KG1 (cell line): ENCODE measurements around the gene GPATCH8.
"Not testable (repeated sequence)": the region's sequence is repeated elsewhere in the genome, so short reads cannot be mapped to it uniquely, and the experiment has no call there.

Source experiments
- DNase-seq: peaks from one replicate; lab custom pipeline; 2025; lab: John Stamatoyannopoulos, UW

The GPATCH8 gene

GRCh38 chr17:44396946-44397345 is 106.3 kb downstream of the GPATCH8 start:
- DNase-seq = no peak

GRCh38 chr17:44394833-44395232 is 108.4 kb downstream of the GPATCH8 start:
- no peak for DNase-seq

- not testable (repeated sequence) for DNase-seq
Measured at GRCh38 chr17:44394112-44394511, 109.1 kb downstream of the GPATCH8 start.

- DNase-seq = peak; percentile 79
Measured at GRCh38 chr17:44390250-44390870, 112.8 kb downstream of the GPATCH8 start.

- peak; percentile 79 for DNase-seq
Measured at GRCh38 chr17:44389723-44390202, 113.4 kb downstream of the GPATCH8 start.

GRCh38 chr17:44389281-44389680 is 113.9 kb downstream of the GPATCH8 start, which contains the start of gene ITGA2B:
Gene ITGA2B (minus strand): TSS chr17:44389649. CDS start chr17:44389473, 176 bp downstream.
- DNase-seq = no peak

DNA sequence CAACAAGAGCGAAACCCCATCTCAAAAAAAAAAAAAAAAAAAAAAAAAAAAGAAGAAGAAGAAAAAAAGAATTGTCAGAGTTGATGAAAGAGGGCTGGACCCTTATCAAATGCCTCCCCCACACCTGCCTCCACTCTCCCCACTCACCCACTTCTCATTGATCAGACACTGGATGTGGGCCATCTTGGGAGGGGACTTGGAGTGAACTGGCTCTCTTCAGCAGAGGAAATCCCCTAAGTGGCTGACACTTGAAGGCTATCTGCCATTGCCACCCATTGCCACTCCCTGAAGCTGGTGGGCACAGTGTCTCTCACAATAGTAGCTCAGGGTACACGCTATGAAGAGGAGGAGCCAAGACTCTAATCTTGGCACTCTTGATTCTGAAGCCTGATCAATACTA is 115.4 kb downstream of the GPATCH8 start:
- no peak for DNase-seq

- DNase-seq = no peak
Measured at GRCh38 chr17:44386182-44386525, 117.1 kb downstream of the GPATCH8 start.

DNA sequence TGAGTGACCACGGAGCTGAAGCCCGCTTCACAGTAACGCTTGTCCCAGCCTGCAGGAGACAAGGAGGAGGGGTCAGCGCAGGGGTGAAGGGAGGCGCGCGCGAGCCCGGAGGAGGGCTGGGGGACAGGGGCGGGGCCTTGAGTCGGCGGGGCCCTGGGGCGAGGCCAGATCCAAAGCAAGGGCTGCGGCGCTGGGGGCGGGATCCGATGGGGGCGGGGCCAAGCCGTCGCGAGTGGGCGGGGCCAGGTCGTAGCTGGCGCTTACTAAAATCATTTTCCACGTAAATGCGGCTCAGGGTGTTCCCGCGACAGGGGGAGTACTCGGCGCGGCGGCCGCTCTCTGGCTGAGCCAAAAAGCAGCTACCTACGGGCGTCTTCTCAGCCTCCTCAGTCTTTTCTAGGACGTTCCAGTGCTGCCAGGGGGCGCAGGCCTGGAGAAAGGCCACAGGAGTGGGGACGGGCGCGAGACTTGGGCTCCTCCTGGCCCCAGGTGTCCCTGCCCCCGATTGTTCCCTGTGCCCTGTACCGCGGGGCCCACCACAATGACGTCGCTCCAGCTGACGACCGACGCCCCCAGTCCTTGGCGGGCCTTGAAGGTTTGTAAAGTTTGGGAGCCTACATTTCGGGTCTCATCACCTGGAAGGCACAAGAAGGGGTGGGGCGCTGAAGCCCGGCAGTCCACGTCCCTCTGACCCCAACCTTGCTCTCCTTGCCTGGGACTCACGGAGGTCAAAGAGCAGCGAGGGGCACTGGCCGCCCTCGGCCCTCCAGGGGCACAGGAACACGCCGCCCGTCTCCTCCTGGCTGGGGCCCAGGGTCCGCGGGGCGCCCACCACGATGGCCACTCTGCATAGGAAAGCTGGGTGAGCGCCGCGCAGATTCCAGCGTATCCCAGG is 117.7 kb downstream of the GPATCH8 start:
- no peak for DNase-seq

- DNase-seq = no peak
Measured at GRCh38 chr17:44384823-44385286, 118.4 kb downstream of the GPATCH8 start.

DNA sequence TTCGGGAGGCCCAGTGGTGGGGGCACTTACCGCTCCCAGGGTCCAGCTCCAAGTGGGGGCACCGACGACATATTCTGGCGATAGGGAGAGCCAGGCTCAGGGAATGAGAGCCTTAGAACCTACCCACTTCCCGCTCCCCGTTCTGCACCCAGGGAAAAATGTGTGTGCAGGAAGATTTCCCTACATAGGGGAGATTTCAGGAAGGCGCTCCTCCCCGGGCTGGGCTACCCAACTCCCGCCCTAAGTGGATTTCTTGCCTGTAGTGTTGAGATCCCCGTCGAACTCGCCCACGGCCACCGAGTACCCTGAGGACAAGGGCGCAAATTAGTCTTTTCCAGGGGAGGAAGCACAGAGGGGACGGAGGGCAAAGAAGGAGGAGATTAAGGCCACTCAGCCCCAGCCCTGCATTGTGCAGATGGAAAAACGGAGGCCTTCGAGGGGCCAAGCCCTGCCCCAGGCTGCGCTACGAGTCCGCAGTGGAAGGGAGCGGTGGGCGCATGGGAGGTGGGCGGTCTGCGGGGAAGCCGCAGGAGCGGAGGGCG is 118.9 kb downstream of the GPATCH8 start:
- DNase-seq = no peak

GRCh38 chr17:44383861-44384260 is 119.3 kb downstream of the GPATCH8 start:
- no peak for DNase-seq

- no peak for DNase-seq
Measured at GRCh38 chr17:44383363-44383762, 119.8 kb downstream of the GPATCH8 start.

GRCh38 chr17:44382917-44383316 is 120.3 kb downstream of the GPATCH8 start:
- no peak for DNase-seq

GRCh38 chr17:44381810-44382305 is 121.3 kb downstream of the GPATCH8 start:
- DNase-seq = no peak

GRCh38 chr17:44380767-44381166 is 122.4 kb downstream of the GPATCH8 start:
- no peak for DNase-seq

- no peak for DNase-seq
Measured at GRCh38 chr17:44379887-44380286, 123.3 kb downstream of the GPATCH8 start.

GRCh38 chr17:44378171-44378705 is 125.0 kb downstream of the GPATCH8 start:
- no peak for DNase-seq

DNA sequence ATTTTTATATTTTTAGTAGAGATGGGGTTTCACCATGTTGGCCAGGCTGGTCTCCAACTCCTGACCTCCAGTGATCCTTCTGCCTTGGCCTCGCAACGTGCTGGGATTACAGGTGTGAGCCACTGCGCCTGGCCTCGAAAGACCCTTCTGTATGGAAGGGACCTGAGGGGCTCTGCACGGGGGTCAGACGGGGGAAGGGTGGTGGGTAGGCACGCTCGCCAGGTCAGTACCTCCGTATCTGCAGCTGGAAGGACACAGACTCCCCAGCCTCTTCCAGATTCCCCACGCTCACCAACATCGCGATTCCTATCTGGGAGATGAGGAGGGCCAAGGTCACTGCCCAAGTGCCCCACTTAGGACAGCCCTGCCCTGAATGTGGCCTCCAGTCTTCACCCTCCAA is 126.4 kb downstream of the GPATCH8 start:
- no peak for DNase-seq

GRCh38 chr17:44376124-44376523 is 127.1 kb downstream of the GPATCH8 start:
- DNase-seq = no peak

GRCh38 chr17:44375196-44376017 is 127.8 kb downstream of the GPATCH8 start:
- no peak for DNase-seq
